Motor neuron (in vitro differentiated cells): ENCODE measurements around the gene SEPTIN8. TPM values are rescaled to one million over a fixed set of nuclear protein-coding genes. Genes with fewer than 3 reads are reported as not detected.
A peak's percentile ranks its signal among the peaks of the same experiment; 100 is the strongest.

Experiments
- ATAC-seq, 8 experiments: fragments of 200-7000 bp; cut with Tn5 transposase; replicated peaks in 6 of 8; 2 replicates each; pipeline ENCODE4 v1.8.0; 2021; ENCODE audit warnings: mild to moderate bottlenecking in 8 of 8, moderate library complexity in 8 of 8
- H3K27ac ChIP-seq, 2 donors: fragments of 250-450 bp; sonication (Bioruptor Pico); 2 replicates each; pipeline ENCODE4 v1.9.0; 2021; ENCODE audit warnings: antibody characterized with exemption in 2 of 2, mild to moderate bottlenecking in 2 of 2, moderate library complexity in 1 of 2
- H3K4me1 ChIP-seq, 2 donors: fragments of 250-450 bp; sonication (Bioruptor Pico); replicated peaks in 1 of 2; 2 replicates each; pipeline ENCODE4 v1.6.1; 2021; ENCODE audit warnings: antibody characterized with exemption in 2 of 2, mild to moderate bottlenecking in 2 of 2, moderate library complexity in 1 of 2
- H3K4me3 ChIP-seq, 5 donors: fragments of 250-450 bp; sonication (Bioruptor Pico); 2 replicates each; pipeline ENCODE4 v1.9.0; 2021; ENCODE audit warnings: antibody characterized with exemption in 5 of 5, mild to moderate bottlenecking in 5 of 5, moderate library complexity in 4 of 5
- WGBS, 10 experiments: fragments of 450-650 bp; shearing (Covaris generic); methylation state at CpG; one replicate each; pipeline ENCODE4 v1.0.0; 2022; 5-methylcytosine and 5-hydroxymethylcytosine counted together
- in situ Hi-C, 9 experiments: fragments of 400-800 bp; cut with MboI; loops; one replicate each; pipeline ENCODE4 v1.15.0; 2021; ENCODE audit warnings: low sequenced_read_pairs in 9 of 9, low pct_unique_long_range_greater_than_20kb in 2 of 9; ENCODE audit not compliant: unreplicated experiment in 9 of 9
- total RNA-seq, 8 experiments: library from RNA; unstranded; fragments of 300-600 nt; gene quantifications; 2 replicates each; pipeline versions ENCODE4 v1.2.3 to v1.2.4, GENCODE V29; 2022

The SEPTIN8 gene
- total RNA-seq, 8 experiments from 2014 or later: 22.9 to 59.2 (median 33.4) TPM

GRCh38 chr5:132766020-132766805 lies 10.8 kb downstream of the SEPTIN8 start:
- H3K4me1 ChIP-seq: no peaks in the 10 kb centered on the region

GRCh38 chr5:132765311-132766019 lies 11.6 kb downstream of the SEPTIN8 start:
- H3K4me1 ChIP-seq: no peaks in the 10 kb centered on the region
- no peak overlapping the region for H3K4me3 ChIP-seq
- in situ Hi-C loops: no loop called here
- H3K27ac ChIP-seq: no peak overlapping the region
- 7 to 96% (median 56%) methylated on average over 1 to 8 of the region's 12 CpGs; no CpG with 5 or more reads in 4 of the 10 experiments for WGBS, 10 experiments
- ATAC-seq: peak in 3 of 8 experiments; percentile 50 to 60 (median 52)

More at GRCh38 chr5:132766020-132766805, 10.8 kb downstream of the SEPTIN8 start:
- Histone ChIP-seq H3K27ac (no peak overlapping the region), H3K4me3 (no peak overlapping the region)
- no peak for ATAC-seq
- in situ Hi-C loops: no loop called here
- 82 to 100% (median 95%) methylated on average over 2 to 5 of the region's 14 CpGs; no CpG with 5 or more reads in 6 of the 10 experiments for WGBS, 10 experiments

- peak in 3 of 8 experiments; percentile 74 to 91 (median 77) for ATAC-seq
- Histone ChIP-seq H3K4me3 (no peak overlapping the region), H3K4me1 (no peaks in the 10 kb centered on the region), H3K27ac (no peak overlapping the region)
- WGBS, 10 experiments: 0 to 100% (median 73%) methylated on average over 1 to 3 of the region's 7 CpGs; no CpG with 5 or more reads in 2 of the 10 experiments
- in situ Hi-C loops: no loop called here
These were observed 12.3 kb downstream of the SEPTIN8 start for GRCh38 chr5:132764671-132765238.

GRCh38 chr5:132764051-132764450 lies 13.0 kb downstream of the SEPTIN8 start:
- no peak overlapping the region for H3K27ac ChIP-seq
- 100% methylated on average over 1 to 3 of the region's 10 CpGs; no CpG with 5 or more reads in 7 of the 10 experiments for WGBS, 10 experiments
- no peaks in the 10 kb centered on the region for H3K4me1 ChIP-seq
- no peak overlapping the region for H3K4me3 ChIP-seq
- ATAC-seq: no peak
- in situ Hi-C loops: no loop called here

GRCh38 chr5:132763181-132764036 lies 13.6 kb downstream of the SEPTIN8 start:
- ATAC-seq: peak in 1 of 8 experiments; percentile 7
- in situ Hi-C loops: no loop called here
- Histone ChIP-seq H3K4me1 (no peaks in the 10 kb centered on the region), H3K4me3 (no peak overlapping the region), H3K27ac (no peak overlapping the region)
- 69 to 100% (median 87%) methylated on average over 1 to 8 of the region's 17 CpGs; no CpG with 5 or more reads in 4 of the 10 experiments for WGBS, 10 experiments

GRCh38 chr5:132762246-132763000 lies 14.6 kb downstream of the SEPTIN8 start:
- Histone ChIP-seq H3K4me1 (no peaks in the 10 kb centered on the region), H3K4me3 (no peak overlapping the region), H3K27ac (no peak overlapping the region)
- no peak for ATAC-seq
- WGBS, 10 experiments: 84 to 100% (median 98%) methylated on average over 1 to 4 of the region's 11 CpGs; no CpG with 5 or more reads in 6 of the 10 experiments
- in situ Hi-C loops: no loop called here

GRCh38 chr5:132761321-132762240 lies 15.5 kb downstream of the SEPTIN8 start:
- no peak for ATAC-seq
- H3K4me3 ChIP-seq: no peak overlapping the region
- H3K27ac ChIP-seq: no peak overlapping the region
- H3K4me1 ChIP-seq: no peaks in the 10 kb centered on the region
- in situ Hi-C loops: no loop called here
- WGBS, 10 experiments: 80 to 100% (median 94%) methylated on average over 1 to 6 of the region's 22 CpGs; no CpG with 5 or more reads in 2 of the 10 experiments

GRCh38 chr5:132760601-132761317 lies 16.3 kb downstream of the SEPTIN8 start:
- no peak overlapping the region for H3K4me3 ChIP-seq
- no peaks in the 10 kb centered on the region for H3K4me1 ChIP-seq
- no peak for ATAC-seq
- H3K27ac ChIP-seq: no peak overlapping the region
- WGBS, 10 experiments: 85 to 100% (median 98%) methylated on average over 1 to 20 of the region's 21 CpGs; no CpG with 5 or more reads in 1 of the 10 experiments
- in situ Hi-C loops: no loop called here

- WGBS, 10 experiments: 86 to 100% (median 100%) methylated on average over 4 to 7 of the region's 12 CpGs; no CpG with 5 or more reads in 7 of the 10 experiments
These were observed 17.0 kb downstream of the SEPTIN8 start for GRCh38 chr5:132760049-132760420.

GRCh38 chr5:132759114-132760048 lies 17.7 kb downstream of the SEPTIN8 start:
- no peaks in the 10 kb centered on the region for H3K4me1 ChIP-seq
- H3K4me3 ChIP-seq: no peak overlapping the region
- H3K27ac ChIP-seq: no peak overlapping the region
- ATAC-seq: peak in 2 of 8 experiments; percentile 44 to 71
- 90 to 100% (median 100%) methylated on average over 1 to 7 of the region's 13 CpGs; no CpG with 5 or more reads in 3 of the 10 experiments for WGBS, 10 experiments
- in situ Hi-C loops: no loop called here

More at GRCh38 chr5:132760049-132760420, 17.0 kb downstream of the SEPTIN8 start:
- Histone ChIP-seq H3K4me1 (no peaks in the 10 kb centered on the region), H3K4me3 (no peak overlapping the region), H3K27ac (no peak overlapping the region)
- in situ Hi-C loops: no loop called here
- ATAC-seq: no peak
